ENCODE data around the gene CA11. TPM values are rescaled to one million over a fixed set of nuclear protein-coding genes. Genes with fewer than 3 reads are reported as not detected.

Gene CA11
- total RNA-seq, 1 donor from 2014 or later, result 12.6 TPM

DNA sequence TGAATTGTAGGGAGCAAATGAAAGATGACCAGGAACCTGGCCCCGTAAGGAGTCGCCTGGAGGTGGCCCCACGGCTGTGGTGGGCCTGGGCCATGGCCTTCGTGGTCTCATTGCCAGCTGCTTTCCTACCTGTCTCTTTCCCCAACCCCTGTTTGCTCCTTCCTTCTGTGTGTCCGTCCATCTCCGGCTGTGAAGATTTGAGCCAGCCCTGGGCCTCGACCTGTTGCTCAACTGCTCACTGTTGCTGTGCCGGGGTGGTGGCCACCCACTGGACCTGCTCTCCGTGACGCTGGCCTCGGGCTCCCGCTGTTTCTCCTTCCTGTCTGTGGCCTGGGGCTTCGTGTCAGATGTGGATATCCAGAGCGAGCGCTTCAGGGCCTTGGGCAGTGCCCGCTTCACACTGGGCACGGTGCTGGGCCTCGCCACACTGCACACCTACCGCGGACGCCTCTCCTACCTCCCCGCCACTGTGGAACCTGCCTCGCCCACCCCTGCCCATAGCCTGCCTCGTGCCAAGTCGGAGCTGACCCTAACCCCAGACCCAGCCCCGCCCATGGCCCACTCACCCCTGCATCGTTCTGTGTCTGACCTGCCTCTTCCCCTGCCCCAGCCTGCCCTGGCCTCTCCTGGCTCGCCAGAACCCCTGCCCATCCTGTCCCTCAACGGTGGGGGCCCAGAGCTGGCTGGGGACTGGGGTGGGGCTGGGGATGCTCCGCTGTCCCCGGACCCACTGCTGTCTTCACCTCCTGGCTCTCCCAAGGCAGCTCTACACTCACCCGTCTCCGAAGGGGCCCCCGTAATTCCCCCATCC is 17.3 kb downstream of the CA11 start:
- no peak for DNase-seq (ENCODE audit: low spot score)
- TF ChIP-seq, protein P1, sequence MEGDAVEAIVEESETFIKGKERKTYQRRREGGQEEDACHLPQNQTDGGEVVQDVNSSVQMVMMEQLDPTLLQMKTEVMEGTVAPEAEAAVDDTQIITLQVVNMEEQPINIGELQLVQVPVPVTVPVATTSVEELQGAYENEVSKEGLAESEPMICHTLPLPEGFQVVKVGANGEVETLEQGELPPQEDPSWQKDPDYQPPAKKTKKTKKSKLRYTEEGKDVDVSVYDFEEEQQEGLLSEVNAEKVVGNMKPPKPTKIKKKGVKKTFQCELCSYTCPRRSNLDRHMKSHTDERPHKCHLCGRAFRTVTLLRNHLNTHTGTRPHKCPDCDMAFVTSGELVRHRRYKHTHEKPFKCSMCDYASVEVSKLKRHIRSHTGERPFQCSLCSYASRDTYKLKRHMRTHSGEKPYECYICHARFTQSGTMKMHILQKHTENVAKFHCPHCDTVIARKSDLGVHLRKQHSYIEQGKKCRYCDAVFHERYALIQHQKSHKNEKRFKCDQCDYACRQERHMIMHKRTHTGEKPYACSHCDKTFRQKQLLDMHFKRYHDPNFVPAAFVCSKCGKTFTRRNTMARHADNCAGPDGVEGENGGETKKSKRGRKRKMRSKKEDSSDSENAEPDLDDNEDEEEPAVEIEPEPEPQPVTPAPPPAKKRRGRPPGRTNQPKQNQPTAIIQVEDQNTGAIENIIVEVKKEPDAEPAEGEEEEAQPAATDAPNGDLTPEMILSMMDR (IDR thresholded peaks at IDR 0.05), result no peak
- TF ChIP-seq EZH2phosphoT487 (IDR thresholded peaks at IDR 0.05) (no peak), EZH2 (IDR thresholded peaks at IDR 0.05) (no peak)
- Histone ChIP-seq H3K4me1 (peaks cover 11% of the 10 kb centered on the region), H3K27me3 (no peaks in the 10 kb centered on the region), H3K9ac (no peak overlapping the region), H3K36me3 (no peaks in the 10 kb centered on the region), H3K4me2 (no peak overlapping the region), H2AFZ (replicated peaks) (no peak overlapping the region), H3K27ac (no peak overlapping the region), H3K9me3 (ENCODE audit: low read depth) (no peaks in the 10 kb centered on the region), H4K20me1 (ENCODE audit: low read depth) (peaks cover 43% of the 10 kb centered on the region), H3K4me3 (no peak overlapping the region), H3F3A (ENCODE audit: low read depth) (peaks cover 42% of the 10 kb centered on the region), H3K79me2 (ENCODE audit: low read depth) (peaks cover 22% of the 10 kb centered on the region)
- no peaks in the 10 kb centered on the region for H3K9me3 Mint-ChIP-seq
- peak overlapping the region; percentile 26 for H3K27ac Mint-ChIP-seq
- H3K27me3 Mint-ChIP-seq (ENCODE audit: insufficient read depth, low read depth), result peaks cover 4% of the 10 kb centered on the region
- peak overlapping the region; percentile 30 for H3K4me3 Mint-ChIP-seq
- peaks cover 2% of the 10 kb centered on the region for H3K36me3 Mint-ChIP-seq
- H3K4me1 Mint-ChIP-seq, result peaks cover 55% of the 10 kb centered on the region

DNA sequence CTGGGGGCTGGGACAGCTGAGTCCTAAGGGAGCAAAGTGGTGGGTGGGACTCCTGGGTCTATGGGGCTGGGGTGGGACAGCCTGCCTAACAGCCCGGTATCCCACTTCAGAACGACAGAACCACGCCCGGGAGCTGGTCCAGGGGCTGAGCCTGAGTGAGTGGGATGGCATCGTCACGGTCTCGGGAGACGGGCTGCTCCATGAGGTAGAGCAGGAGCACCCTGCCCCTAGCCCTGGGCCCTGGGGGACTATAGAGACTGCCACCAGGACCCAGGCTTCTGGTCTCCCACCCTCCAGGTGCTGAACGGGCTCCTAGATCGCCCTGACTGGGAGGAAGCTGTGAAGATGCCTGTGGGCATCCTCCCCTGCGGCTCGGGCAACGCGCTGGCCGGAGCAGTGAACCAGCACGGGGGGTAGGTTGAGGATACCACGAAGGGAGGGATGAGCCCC is 18.1 kb downstream of the CA11 start:
- Mint-ChIP-seq H3K36me3 (peaks cover 2% of the 10 kb centered on the region), H3K4me3 (no peak overlapping the region), H3K4me1 (peaks cover 54% of the 10 kb centered on the region), H3K9me3 (no peaks in the 10 kb centered on the region), H3K27me3 (ENCODE audit: insufficient read depth, low read depth) (peaks cover 4% of the 10 kb centered on the region), H3K27ac (no peak overlapping the region)
- Histone ChIP-seq H3K79me2 (ENCODE audit: low read depth) (peaks cover 28% of the 10 kb centered on the region), H3K36me3 (no peaks in the 10 kb centered on the region), H3K27ac (no peak overlapping the region), H3K9me3 (ENCODE audit: low read depth) (no peaks in the 10 kb centered on the region), H3K4me3 (no peak overlapping the region), H2AFZ (replicated peaks) (no peak overlapping the region), H3K9ac (no peak overlapping the region), H4K20me1 (ENCODE audit: low read depth) (peaks cover 35% of the 10 kb centered on the region), H3K4me1 (peaks cover 17% of the 10 kb centered on the region), H3K27me3 (no peaks in the 10 kb centered on the region), H3K4me2 (no peak overlapping the region), H3F3A (ENCODE audit: low read depth) (peaks cover 48% of the 10 kb centered on the region)
- TF ChIP-seq, protein P1 (IDR thresholded peaks at IDR 0.05), result no peak
- no peak for TF ChIP-seq EZH2 (IDR thresholded peaks at IDR 0.05)
- TF ChIP-seq EZH2phosphoT487 (IDR thresholded peaks at IDR 0.05), result no peak
- DNase-seq (ENCODE audit: low spot score), result no peak

DNA sequence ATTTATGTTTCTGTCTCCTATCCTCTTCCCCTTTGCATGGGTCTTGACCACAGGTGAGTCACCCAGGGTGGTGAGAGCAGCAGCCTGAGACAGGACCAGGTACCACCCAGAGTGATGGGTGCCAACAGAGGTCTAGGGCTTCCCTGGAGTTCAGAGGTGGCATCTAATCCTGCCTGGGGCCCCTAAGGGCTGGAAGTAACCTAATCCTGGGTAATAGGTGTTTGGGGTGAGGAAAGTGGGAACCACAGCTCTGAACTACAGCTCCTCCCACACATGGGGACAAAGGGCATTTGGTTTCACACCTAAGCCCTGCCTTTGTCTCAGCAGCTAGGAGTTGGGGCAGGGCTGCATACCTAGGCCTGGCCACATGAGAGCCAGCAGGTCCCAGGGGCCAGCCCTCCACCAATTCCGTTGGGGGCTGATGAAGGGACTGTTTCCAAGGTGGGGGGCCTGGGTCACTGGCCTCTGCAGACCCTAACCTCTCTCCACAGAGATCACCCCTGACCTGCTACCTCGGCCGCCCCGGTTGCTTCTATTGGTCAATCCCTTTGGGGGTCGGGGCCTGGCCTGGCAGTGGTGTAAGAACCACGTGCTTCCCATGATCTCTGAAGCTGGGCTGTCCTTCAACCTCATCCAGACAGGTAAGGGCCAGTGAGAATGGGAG is 18.7 kb downstream of the CA11 start:
- Mint-ChIP-seq H3K4me1 (peaks cover 51% of the 10 kb centered on the region), H3K4me3 (peak overlapping the region; percentile 22), H3K36me3 (peaks cover 2% of the 10 kb centered on the region), H3K9me3 (no peaks in the 10 kb centered on the region), H3K27ac (no peak overlapping the region), H3K27me3 (ENCODE audit: insufficient read depth, low read depth) (peaks cover 4% of the 10 kb centered on the region)
- Histone ChIP-seq H3K9ac (no peak overlapping the region), H3K79me2 (ENCODE audit: low read depth) (peaks cover 28% of the 10 kb centered on the region), H3F3A (ENCODE audit: low read depth) (peaks cover 48% of the 10 kb centered on the region), H3K36me3 (no peaks in the 10 kb centered on the region), H3K4me3 (no peak overlapping the region), H4K20me1 (ENCODE audit: low read depth) (peaks cover 32% of the 10 kb centered on the region), H3K4me1 (peaks cover 17% of the 10 kb centered on the region), H2AFZ (replicated peaks) (no peak overlapping the region), H3K9me3 (ENCODE audit: low read depth) (no peaks in the 10 kb centered on the region), H3K27ac (no peak overlapping the region), H3K4me2 (no peak overlapping the region), H3K27me3 (no peaks in the 10 kb centered on the region)
- no peak for DNase-seq (ENCODE audit: low spot score)
- TF ChIP-seq EZH2phosphoT487 (IDR thresholded peaks at IDR 0.05), result no peak
- TF ChIP-seq, protein P1 (IDR thresholded peaks at IDR 0.05), result no peak
- no peak for TF ChIP-seq EZH2 (IDR thresholded peaks at IDR 0.05)

Data from neural progenitor cell (in vitro differentiated cells).